HCT116 (cell line): Measurements from ENCODE around the gene ISYNA1. TPM values are rescaled to one million over a fixed set of nuclear protein-coding genes. Genes with fewer than 3 reads are reported as not detected.

Experiments used
- ATAC-seq: fragments of 200-7000 bp; cut with Tn5 transposase; 2 replicates; pipeline ENCODE4 v1.9.1; 2020; ENCODE audit warnings: mild to moderate bottlenecking, moderate library complexity
- BruUV-seq: library from RNA; stranded (reverse); fragments of 400-500 nt; replicated peaks from 2 replicates; lab custom pipeline; 2021; lab: Mats Ljungman, UMichigan
- CTCF ChIA-PET: fragments of 300-600 bp; sonication (Branson Sonifier 250); formaldehyde crosslinking; loops from one replicate; lab custom pipeline; 2021; ENCODE audit warnings: antibody characterized with exemption; lab: Charles Lee
- POLR2A ChIA-PET: fragments of 300-600, 350-600 bp; sonication (Branson Sonifier 250); formaldehyde crosslinking; loops from one replicate; lab custom pipeline; 2021; ENCODE audit warnings: antibody characterized with exemption; lab: Charles Lee
- RAD21 ChIA-PET, 2 experiments: fragments of 300-600 bp; sonication (Branson Sonifier 250); formaldehyde crosslinking; loops; one replicate each; lab custom pipeline; 2023; ENCODE audit warnings: low total read pairs in 2 of 2; ENCODE audit not compliant: uncharacterized antibody in 2 of 2, unreplicated experiment in 2 of 2, low non-redundant PET in 1 of 2; lab: Charles Lee
- DNase-seq: peaks from one replicate; pipeline ENCODE4 v3.0.0-alpha.2; 2010; ENCODE audit warnings: low read depth, low spot score
- H2AFZ ChIP-seq: fragments of 200-600 bp; shearing (Covaris generic), sonication (generic); 2 replicates; pipeline ENCODE4 v1.6.1; 2017; ENCODE audit warnings: low read depth, mixed run types, mixed read lengths, antibody characterized with exemption, low read length; ENCODE audit not compliant: poor library complexity, severe bottlenecking
- H3K27ac ChIP-seq: 2 replicates; pipeline ENCODE4 v1.5.1; 2012; ENCODE audit warnings: low read depth, low read length
- H3K27me3 ChIP-seq: fragments of 200-600 bp; sonication (generic); 2 replicates; pipeline ENCODE4 v1.6.1; 2016; ENCODE audit warnings: mixed run types, low read length, mixed read lengths; ENCODE audit not compliant: insufficient read depth
- H3K36me3 ChIP-seq, 2 experiments: fragments of 200-500 bp in 1 of 2; fragments of 200-600 bp in 1 of 2; sonication (Bioruptor generic) in 1 of 2; sonication (generic) in 1 of 2; 2 replicates each; pipeline versions ENCODE4 v1.5.1 to v1.6.1; 2014 to 2016; ENCODE audit warnings: low read length in 2 of 2, inconsistent platforms in 1 of 2, mixed read lengths in 1 of 2, mixed run types in 1 of 2; ENCODE audit not compliant: insufficient read depth in 2 of 2, control insufficient read depth in 1 of 2
- H3K4me1 ChIP-seq, 2 experiments: fragments of 200-600 bp in 1 of 2; sonication (generic) in 1 of 2; 2 replicates each; pipeline versions ENCODE4 v1.5.1 to v1.6.1; 2012 to 2017; ENCODE audit warnings: low read length in 2 of 2, inconsistent platforms in 1 of 2, mild to moderate bottlenecking in 1 of 2, mixed read lengths in 1 of 2, mixed run types in 1 of 2, moderate library complexity in 1 of 2; ENCODE audit not compliant: insufficient read depth in 2 of 2, control insufficient read depth in 1 of 2
- H3K4me2 ChIP-seq: fragments of 200-600 bp; sonication (generic); 2 replicates; pipeline ENCODE4 v1.6.1; 2017; ENCODE audit warnings: mixed run types, low read length, mixed read lengths
- H3K4me3 ChIP-seq, 2 experiments: fragments of 200-600 bp in 1 of 2; sonication (generic) in 1 of 2; replicated peaks in 1 of 2; 2 replicates each; pipeline ENCODE4 v1.5.1; 2011 to 2016; ENCODE audit warnings: low read length in 2 of 2, control low read depth in 1 of 2, low read depth in 1 of 2, mild to moderate bottlenecking in 1 of 2, mixed read lengths in 1 of 2, mixed run types in 1 of 2
- H3K79me2 ChIP-seq: fragments of 200-600 bp; sonication (generic); 2 replicates; pipeline ENCODE4 v1.6.1; 2017; ENCODE audit warnings: mild to moderate bottlenecking, mixed run types, low read length, moderate library complexity, mixed read lengths; ENCODE audit not compliant: insufficient read depth
- H3K9ac ChIP-seq: fragments of 200-600 bp; sonication (generic); 2 replicates; pipeline ENCODE4 v1.6.1; 2016; ENCODE audit warnings: low read length, mixed read lengths
- H3K9me2 ChIP-seq: fragments of 200-600 bp; sonication (generic), shearing (Covaris generic); 2 replicates; pipeline ENCODE4 v1.6.1; 2017; ENCODE audit warnings: mixed run types, mild to moderate bottlenecking, moderate library complexity; ENCODE audit not compliant: insufficient read depth
- H3K9me3 ChIP-seq, 2 experiments: fragments of 200-500 bp in 1 of 2; fragments of 200-600 bp in 1 of 2; sonication (Bioruptor generic) in 1 of 2; sonication (generic) in 1 of 2; 2 replicates each; pipeline ENCODE4 v1.6.1; 2014 to 2017; ENCODE audit warnings: low read length in 2 of 2, mixed read lengths in 2 of 2, inconsistent platforms in 1 of 2, low read depth in 1 of 2, mild to moderate bottlenecking in 1 of 2, mixed run types in 1 of 2, moderate library complexity in 1 of 2; ENCODE audit not compliant: control insufficient read depth in 1 of 2, insufficient read depth in 1 of 2
- H4K20me1 ChIP-seq: fragments of 200-600 bp; sonication (generic), shearing (Covaris generic); 2 replicates; pipeline ENCODE4 v1.6.1; 2017; ENCODE audit warnings: mixed run types, mild to moderate bottlenecking, moderate library complexity; ENCODE audit not compliant: insufficient read depth
- ATF3 ChIP-seq: IDR thresholded peaks from 2 replicates; pipeline ENCODE4 v1.6.1; 2012
- CEBPB ChIP-seq: IDR thresholded peaks from 2 replicates; pipeline ENCODE4 v1.6.1; 2012; ENCODE audit warnings: low read depth
- CTCF ChIP-seq, 3 experiments: fragments of 200-600 bp in 1 of 3; sonication (generic) in 1 of 3; IDR thresholded peaks in 2 of 3; conservative IDR thresholded peaks in 1 of 3; 2 replicates each; pipeline ENCODE4 v1.5.1; 2012 to 2017; ENCODE audit warnings: low read depth in 2 of 3, low read length in 2 of 3, antibody characterized with exemption in 1 of 3, borderline replicate concordance in 1 of 3, control low read depth in 1 of 3, mild to moderate bottlenecking in 1 of 3, mixed read lengths in 1 of 3, mixed run types in 1 of 3, moderate library complexity in 1 of 3; ENCODE audit not compliant: insufficient read depth in 1 of 3
- EGR1 ChIP-seq: IDR thresholded peaks from 2 replicates; pipeline ENCODE4 v1.6.1; 2012; ENCODE audit warnings: low read depth
- EZH2 ChIP-seq: fragments of 200-600 bp; sonication (generic); IDR thresholded peaks from 2 replicates; pipeline ENCODE4 v1.6.1; 2017; ENCODE audit warnings: antibody characterized with exemption, mixed run types
- EZH2phosphoT487 ChIP-seq: fragments of 200-600 bp; IDR thresholded peaks from 2 replicates; pipeline ENCODE4 v1.6.1; 2018; ENCODE audit warnings: antibody characterized with exemption, borderline replicate concordance
- MAX ChIP-seq: IDR thresholded peaks from 2 replicates; pipeline ENCODE4 v1.6.1; 2012
- POLR2A ChIP-seq: IDR thresholded peaks from 2 replicates; pipeline ENCODE4 v1.7.0; 2011; ENCODE audit warnings: borderline replicate concordance; ENCODE audit not compliant: insufficient read depth, insufficient read length; ENCODE audit errors: extremely low read depth
- REST ChIP-seq: IDR thresholded peaks from 2 replicates; pipeline ENCODE4 v1.6.1; 2012; ENCODE audit warnings: low read depth
- SIN3A ChIP-seq: IDR thresholded peaks from 2 replicates; pipeline ENCODE4 v1.6.1; 2012; ENCODE audit warnings: low read depth
- SP1 ChIP-seq: IDR thresholded peaks from 2 replicates; pipeline ENCODE4 v1.6.1; 2012; ENCODE audit warnings: low read depth
- SRF ChIP-seq: IDR thresholded peaks from 2 replicates; pipeline ENCODE4 v1.6.1; 2012; ENCODE audit warnings: low read depth
- TCF7L2 ChIP-seq: IDR thresholded peaks from 2 replicates; pipeline ENCODE4 v1.7.0; 2011; ENCODE audit warnings: borderline replicate concordance, inconsistent platforms; ENCODE audit not compliant: insufficient read depth, insufficient read length; ENCODE audit errors: extremely low read depth
- YY1 ChIP-seq: IDR thresholded peaks from 2 replicates; pipeline ENCODE4 v1.6.1; 2011; ENCODE audit warnings: low read length, low read depth, moderate library complexity, mild to moderate bottlenecking; ENCODE audit not compliant: insufficient replicate concordance; ENCODE audit errors: extremely low read depth
- ZNF274 ChIP-seq: fragments of 200-500 bp; sonication (Bioruptor generic); IDR thresholded peaks from 2 replicates; pipeline ENCODE4 v1.6.1; 2014; ENCODE audit warnings: mild to moderate bottlenecking, low read depth, low read length, inconsistent platforms
- intact Hi-C: fragments of 100-400 bp; cut with micrococcal nuclease; formaldehyde crosslinking; loops from 2 replicates; pipeline ENCODE4 v1.10.0; 2022
- total RNA-seq: library from RNA; stranded (reverse); gene quantifications from one replicate; pipeline ENCODE4 v1.2.1, GENCODE V29; 2021; ENCODE audit not compliant: unreplicated experiment

ISYNA1 gene
- total RNA-seq, 1 experiment from 2014 or later, result 365 TPM

GRCh38 chr19:18465964-18466339 lies 28.0 kb upstream of the ISYNA1 start:
- TF ChIP-seq SRF, result no peak
- no peak for TF ChIP-seq TCF7L2
- TF ChIP-seq ATF3, result no peak
- TF ChIP-seq EGR1, result no peak
- TF ChIP-seq YY1, result no peak
- no peak for TF ChIP-seq POLR2A
- TF ChIP-seq ZNF274, result no peak
- no peak for TF ChIP-seq SP1
- no peak for TF ChIP-seq SIN3A
- TF ChIP-seq MAX, result no peak
- TF ChIP-seq EZH2phosphoT487, result no peak
- no peak for TF ChIP-seq EZH2
- TF ChIP-seq REST, result no peak
- TF ChIP-seq CEBPB, result no peak
- no peak for TF ChIP-seq CTCF (IDR thresholded peaks at IDR 0.05 in 2 of 3, conservative IDR thresholded peaks at IDR 0.05 in 1 of 3; ENCODE audit: borderline replicate concordance in 1 of 3, insufficient read depth in 1 of 3, low read depth in 2 of 3, low read length in 2 of 3)
- TF ChIP-seq, all 23 proteins: peak for 0
- peaks cover 19% of the 10 kb centered on the region; the same call in 1 of the 2 replicates for H3K79me2 ChIP-seq
- no peaks in the 10 kb centered on the region for H3K9me2 ChIP-seq
- ChIA-PET POLR2A (no interaction called here), CTCF (no interaction called here), RAD21 (no interaction called here)
- H4K20me1 ChIP-seq, result no peaks in the 10 kb centered on the region
- no peaks in the 10 kb centered on the region for H3K9me3 ChIP-seq
- no peak overlapping the region for H3K4me2 ChIP-seq
- peaks cover 8% of the 10 kb centered on the region in 2 experiments; a peak in 3 of 4 replicates for H3K36me3 ChIP-seq
- H3K4me3 ChIP-seq, result no peak overlapping the region
- H3K4me1 ChIP-seq, result peaks cover 13 to 32% of the 10 kb centered on the region in 2 experiments
- H2AFZ ChIP-seq, result no peak overlapping the region
- ATAC-seq, result no peak
- no peak for DNase-seq
- no TSS peak for BruUV-seq
- H3K27me3 ChIP-seq, result no peaks in the 10 kb centered on the region
- no peak overlapping the region for H3K27ac ChIP-seq
- intact Hi-C loops, result loop anchor here (5.0 kb wide), 3 partner anchors 106 to 211 kb away; partner anchors contain the start of gene UBA52
- H3K9ac ChIP-seq, result no peak overlapping the region
